HG03280 (cell line): Measurements from ENCODE around the gene CTTN.

ENCODE experiments used
- ATAC-seq: cut with Tn5 transposase; IDR thresholded peaks from one replicate; pipeline ENCODE4 v1.9.1; 2021; ENCODE audit warnings: mild to moderate bottlenecking, moderate library complexity; ENCODE audit not compliant: unreplicated experiment

CTTN gene

DNA sequence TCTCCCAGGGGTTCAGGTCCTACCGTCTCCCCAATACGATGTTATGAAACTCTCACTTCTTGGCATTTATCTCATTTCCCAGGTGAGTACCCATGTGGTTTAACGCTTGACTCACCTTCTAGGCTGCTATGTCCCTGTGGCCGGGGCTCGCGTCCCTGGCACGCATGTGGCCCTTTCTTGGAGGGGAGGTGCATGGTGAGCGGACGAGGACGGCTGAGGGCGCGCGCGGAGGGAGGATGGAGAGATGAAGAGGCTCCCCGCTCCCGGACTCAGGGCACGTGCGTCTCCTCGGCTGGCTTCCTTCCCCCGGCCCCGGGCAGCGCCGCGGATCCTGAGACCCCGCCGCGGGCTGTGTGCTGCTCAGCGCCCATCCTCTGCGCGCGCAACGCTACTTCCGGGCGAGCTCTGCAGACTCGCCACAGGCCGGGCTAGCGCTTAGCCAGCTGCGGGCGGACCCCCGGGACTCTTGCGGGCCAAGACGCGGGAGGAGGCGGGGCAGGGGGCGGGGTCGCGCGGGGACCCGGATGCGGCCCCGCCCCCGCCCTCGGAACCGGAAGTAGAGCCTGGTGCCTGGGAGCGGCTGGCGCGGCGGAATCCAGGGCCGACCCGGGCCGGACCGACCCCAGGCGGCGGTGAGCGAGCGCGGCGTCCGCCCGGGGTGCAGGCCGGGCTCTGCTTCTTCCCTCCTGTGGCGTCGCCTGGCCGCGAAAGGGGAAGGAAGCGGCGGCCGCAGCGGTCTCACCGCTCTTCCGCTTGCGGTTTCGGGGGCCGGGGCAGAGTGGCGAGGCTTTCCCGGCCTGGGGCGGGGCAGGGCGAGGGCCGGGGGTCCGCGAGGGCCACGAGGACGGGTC is at the start of gene CTTN:
Gene CTTN (plus strand): TSS at position 547 of the 851 bp plus-strand sequence. CDS start 8,769 bp downstream, outside the sequence.
- no peak for ATAC-seq

DNA sequence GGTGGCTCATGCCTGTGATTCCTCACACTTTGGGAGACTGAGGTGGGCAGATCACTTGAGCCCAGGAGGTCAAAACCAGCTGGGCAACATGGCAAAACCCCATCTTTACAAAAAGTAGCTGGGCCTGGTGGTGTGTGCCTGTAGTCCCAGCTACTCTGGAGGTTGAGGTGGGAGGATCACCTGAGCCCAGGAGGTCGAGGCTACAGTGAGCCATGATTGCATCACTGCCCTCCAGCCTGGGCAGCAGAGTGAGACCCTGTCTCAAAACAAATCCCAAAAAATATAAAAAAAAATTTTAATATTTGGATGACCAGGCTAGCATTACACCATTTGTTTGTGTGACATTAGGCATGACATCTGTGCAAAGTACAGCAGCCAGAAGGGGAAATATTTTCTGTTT is 49.7 kb upstream of the CTTN start:
- no peak for ATAC-seq

GRCh38 chr11:70351646-70352045 is 46.7 kb upstream of the CTTN start:
- no peak for ATAC-seq

DNA sequence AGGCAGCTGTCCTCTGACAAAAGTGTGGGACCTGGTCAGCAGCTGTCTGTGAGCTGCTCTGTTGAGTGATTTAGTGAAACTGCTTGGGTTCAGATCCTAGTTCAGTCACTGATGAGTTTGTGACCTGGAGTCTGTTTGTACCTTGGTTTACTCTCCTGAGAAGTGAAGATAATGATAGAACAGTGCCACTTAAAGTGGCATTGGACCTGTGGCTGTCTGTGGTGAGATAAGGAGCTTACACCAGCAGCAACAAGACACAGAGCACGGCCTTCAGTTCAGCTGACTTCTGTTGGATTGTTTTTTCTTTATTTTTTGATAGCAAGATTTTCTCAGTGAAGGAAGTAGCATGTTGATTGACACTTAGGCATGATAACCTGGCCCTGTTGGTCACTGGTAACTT is 46.2 kb upstream of the CTTN start:
- no peak for ATAC-seq

- ATAC-seq, result no peak
Observed at GRCh38 chr11:70352601-70353000, 45.7 kb upstream of the CTTN start.

- no peak for ATAC-seq
Observed at GRCh38 chr11:70353329-70353728, 45.0 kb upstream of the CTTN start.

- ATAC-seq, result no peak
Observed at GRCh38 chr11:70353900-70354568, 44.3 kb upstream of the CTTN start.

DNA sequence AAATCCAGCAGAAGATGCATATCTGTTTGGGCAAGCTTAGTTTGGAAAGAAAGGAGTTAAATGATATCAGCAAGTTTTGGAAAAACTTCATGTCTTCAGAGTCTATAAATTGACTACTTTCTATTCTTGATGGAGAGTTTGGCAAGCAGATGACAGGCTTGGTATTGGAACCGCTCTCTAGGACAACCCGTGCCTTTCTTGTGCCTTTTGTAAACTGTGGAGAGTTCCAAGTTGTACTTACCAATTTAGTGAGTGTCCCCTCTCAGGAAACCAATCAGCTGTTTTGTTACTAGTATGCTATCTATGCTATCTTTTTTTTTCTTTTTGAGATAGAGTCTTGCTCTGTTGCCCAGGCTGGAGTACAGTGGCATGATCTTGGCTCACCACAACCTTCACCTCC is 43.7 kb upstream of the CTTN start:
- ATAC-seq, result no peak

DNA sequence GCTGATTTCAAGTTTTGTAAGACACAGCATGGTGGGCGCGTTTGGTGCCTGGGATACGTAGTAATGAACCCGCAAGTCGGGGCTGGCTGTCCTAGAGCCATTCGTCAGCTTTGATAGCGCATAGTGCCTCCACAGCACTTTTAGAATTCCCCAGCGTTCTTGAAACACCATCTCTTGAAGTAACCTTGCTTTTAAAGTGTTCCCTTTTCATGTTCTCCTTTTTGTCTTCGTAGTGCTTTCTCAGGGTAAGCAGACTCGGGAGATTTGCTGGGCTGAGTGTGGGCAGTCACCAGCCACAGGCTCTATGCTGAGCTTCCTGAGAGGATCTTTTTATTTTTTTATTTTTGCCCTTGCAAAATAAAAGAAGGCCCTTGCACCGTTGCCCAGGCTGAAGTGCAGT is 39.6 kb upstream of the CTTN start:
- ATAC-seq, result no peak

GRCh38 chr11:70359451-70360205 is 38.7 kb upstream of the CTTN start:
- ATAC-seq, result no peak

DNA sequence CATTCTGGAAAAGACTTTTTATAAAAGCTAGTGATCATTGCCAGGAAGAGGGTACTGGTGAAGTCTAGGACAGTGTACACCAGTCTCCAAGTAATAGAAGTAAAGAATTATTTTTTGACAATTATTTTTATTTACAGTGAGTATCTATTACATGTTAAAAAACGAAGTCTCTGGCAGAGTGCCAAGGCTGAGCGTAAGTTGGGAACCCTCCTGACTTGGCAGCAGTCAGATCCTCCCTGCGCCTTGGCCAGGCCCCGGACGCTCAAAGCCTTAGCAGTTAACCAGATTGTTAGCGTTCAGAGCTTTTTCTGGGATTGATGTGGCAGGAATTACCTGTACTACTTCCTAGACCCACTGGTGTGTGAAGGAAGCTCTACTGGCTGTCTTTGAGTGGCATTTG is 38.1 kb upstream of the CTTN start:
- ATAC-seq, result no peak

DNA sequence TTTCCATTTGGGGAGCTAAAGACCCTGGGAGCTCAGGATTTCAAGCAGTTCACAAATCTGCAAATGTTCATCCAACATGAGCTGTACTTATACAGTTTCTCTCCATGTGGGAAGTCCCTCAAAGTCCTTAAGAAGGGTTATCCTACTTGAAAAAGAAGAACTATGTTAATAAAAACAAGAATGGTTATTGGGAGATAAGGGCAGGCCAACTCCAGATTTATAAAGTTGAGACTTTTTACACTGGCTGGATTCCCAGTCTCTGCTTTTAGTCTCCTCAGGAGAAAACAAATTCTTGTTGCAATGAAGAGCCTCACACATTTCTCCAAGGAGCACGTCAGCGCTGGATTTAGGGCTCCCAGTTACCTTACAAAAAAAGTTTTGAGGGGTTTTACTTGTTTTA is 34.2 kb upstream of the CTTN start:
- ATAC-seq, result no peak

DNA sequence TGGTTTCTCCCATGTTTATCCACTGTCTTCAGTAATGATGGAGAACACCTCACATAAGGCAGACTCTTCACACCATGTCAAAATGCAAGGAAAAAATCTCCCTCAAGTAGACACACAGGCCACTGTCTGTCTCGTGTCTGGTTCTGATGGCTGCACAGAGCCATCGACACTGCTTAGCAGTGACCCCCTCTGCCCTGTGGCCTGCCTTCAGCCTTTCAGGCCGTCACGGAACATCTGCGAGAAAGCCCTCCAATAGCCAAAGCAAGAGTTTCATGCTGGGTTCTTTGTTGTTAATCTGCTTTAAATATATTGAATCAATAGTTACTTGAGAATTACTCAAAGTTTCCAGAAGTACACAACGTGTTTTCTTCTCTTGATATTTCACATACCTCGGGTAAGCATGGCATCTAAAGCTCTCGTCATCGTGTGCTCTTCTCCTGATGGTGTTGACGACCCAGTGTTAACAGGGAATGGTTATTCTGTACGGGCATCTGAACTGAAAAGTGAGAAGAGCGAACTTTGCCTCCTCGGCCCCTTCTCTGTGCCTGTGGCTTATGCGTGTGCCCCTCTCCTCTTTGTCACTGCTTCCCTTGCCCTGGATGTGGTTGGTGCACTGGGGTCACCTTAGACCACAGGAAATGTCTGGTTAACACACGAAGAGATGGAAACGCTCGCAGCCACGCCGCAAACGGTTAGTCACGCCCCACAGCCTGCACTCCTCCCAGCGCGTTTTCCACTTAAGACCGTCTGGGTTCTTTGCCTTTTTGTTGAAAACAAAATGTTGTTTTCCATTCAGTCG is 33.4 kb upstream of the CTTN start:
- ATAC-seq, result no peak

GRCh38 chr11:70365544-70365927 is 32.8 kb upstream of the CTTN start:
- no peak for ATAC-seq

GRCh38 chr11:70367071-70367470 is 31.3 kb upstream of the CTTN start:
- no peak for ATAC-seq

DNA sequence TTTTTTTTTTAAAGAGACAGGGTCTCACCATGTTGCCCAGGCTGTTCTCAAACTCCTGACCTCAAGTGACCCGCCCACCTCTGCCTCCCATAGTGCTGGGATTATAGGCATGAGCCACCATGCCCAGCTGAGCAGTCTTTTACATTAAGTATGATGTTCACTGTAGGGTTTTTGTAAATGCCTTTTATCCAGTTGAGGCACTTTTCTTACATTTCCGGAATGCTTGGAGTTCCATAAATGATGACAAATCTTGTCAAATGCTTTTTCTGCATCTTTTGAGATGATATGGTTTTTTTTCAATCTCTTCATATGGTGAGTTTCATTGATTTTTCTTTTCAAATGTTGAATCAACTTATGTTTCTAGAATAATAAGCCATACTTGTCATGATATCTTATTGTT is 29.4 kb upstream of the CTTN start:
- no peak for ATAC-seq

DNA sequence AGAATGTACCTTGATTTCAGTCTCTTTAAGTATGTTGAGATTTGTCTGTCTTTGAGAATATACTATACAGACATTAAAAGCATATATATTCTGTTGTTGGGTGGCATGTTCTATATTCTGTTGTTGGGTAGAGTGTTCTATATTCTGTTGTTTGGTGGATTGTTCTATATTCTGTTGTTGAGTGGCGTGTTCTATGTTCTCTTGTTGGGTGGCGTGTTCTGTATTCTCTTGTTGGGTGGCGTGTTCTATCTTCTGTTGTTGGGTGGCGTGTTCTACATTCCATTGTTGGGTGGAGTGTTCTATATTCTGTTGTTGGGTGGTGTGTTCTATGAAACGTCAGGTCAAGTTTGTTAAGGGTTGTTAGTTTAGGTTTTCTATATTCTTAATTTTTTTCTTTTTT is 27.1 kb upstream of the CTTN start:
- ATAC-seq, result no peak

- no peak for ATAC-seq
Observed at GRCh38 chr11:70372076-70372475, 26.3 kb upstream of the CTTN start.

GRCh38 chr11:70376621-70377020 is 21.7 kb upstream of the CTTN start:
- no peak for ATAC-seq

DNA sequence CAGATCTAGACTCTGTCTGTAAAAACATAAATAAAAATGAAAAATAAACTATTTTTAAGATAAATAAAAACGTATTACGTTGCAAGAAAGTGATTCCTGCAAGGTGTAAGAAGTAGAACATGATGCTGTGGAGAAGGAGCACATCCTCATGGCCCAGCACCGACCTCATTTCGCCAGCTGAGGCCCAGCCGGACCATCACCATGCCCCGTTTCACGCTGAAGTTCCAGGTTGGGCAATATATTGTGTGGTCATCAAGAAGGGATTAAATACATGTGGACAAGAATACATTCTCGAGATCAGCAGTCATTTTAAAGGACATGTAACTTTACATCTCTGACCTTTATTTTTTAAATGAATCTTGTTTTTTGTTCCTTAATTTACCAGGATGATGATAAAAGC is 20.7 kb upstream of the CTTN start:
- ATAC-seq, result no peak
